Fibroblast of the aortic adventitia (primary cell): ENCODE measurements around the gene TMEM81. TPM values are rescaled to one million over a fixed set of nuclear protein-coding genes. Genes with fewer than 3 reads are reported as not detected.

Experiments
- DNase-seq: peaks from one replicate; pipeline ENCODE4 v3.0.0-alpha.2; 2010; ENCODE audit warnings: low read depth
- H3K4me3 ChIP-seq: 2 replicates; pipeline ENCODE4 v1.5.1; 2011; ENCODE audit warnings: low read depth, mild to moderate bottlenecking, control low read depth, low read length, moderate library complexity
- CTCF ChIP-seq: IDR thresholded peaks from 2 replicates; pipeline ENCODE4 v1.5.1; 2011; ENCODE audit warnings: mild to moderate bottlenecking, low read length, control low read depth, inconsistent platforms; ENCODE audit not compliant: insufficient read depth
- total RNA-seq: library from RNA; depleted of rRNA; stranded (reverse); fragments of >200 nt; gene quantifications from 2 replicates; pipeline ENCODE4 v1.2.3, GENCODE V29; 2012; ENCODE audit warnings: low replicate concordance

TMEM81 gene
- total RNA-seq, 1 donor = 2.0 TPM

- no peak for DNase-seq
- TF ChIP-seq CTCF = no peak
- H3K4me3 ChIP-seq = no peak overlapping the region
Observed at GRCh38 chr1:205064301-205064700, 20.0 kb downstream of the TMEM81 start.

GRCh38 chr1:205062895-205063294 lies 21.4 kb downstream of the TMEM81 start:
- TF ChIP-seq CTCF = no peak
- no peak for DNase-seq
- no peak overlapping the region for H3K4me3 ChIP-seq

DNA sequence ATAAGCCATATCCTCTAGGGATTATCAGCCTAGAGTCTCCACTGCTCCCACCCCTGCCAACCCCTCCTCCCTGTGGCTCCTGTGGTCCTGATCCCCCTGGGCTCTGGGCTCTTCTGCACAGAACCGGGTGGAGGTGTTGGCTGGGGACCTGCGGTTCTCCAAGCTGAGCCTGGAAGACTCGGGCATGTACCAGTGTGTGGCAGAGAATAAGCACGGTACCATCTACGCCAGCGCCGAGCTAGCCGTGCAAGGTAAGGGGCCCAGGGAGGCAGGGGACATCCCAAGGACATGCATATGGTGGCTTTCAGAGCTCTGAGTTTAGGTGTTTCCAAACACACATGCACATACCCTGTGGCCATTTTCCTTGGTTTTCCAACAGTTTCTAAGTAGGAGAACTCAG lies 21.9 kb downstream of the TMEM81 start:
- no peak for DNase-seq
- no peak overlapping the region for H3K4me3 ChIP-seq
- no peak for TF ChIP-seq CTCF

DNA sequence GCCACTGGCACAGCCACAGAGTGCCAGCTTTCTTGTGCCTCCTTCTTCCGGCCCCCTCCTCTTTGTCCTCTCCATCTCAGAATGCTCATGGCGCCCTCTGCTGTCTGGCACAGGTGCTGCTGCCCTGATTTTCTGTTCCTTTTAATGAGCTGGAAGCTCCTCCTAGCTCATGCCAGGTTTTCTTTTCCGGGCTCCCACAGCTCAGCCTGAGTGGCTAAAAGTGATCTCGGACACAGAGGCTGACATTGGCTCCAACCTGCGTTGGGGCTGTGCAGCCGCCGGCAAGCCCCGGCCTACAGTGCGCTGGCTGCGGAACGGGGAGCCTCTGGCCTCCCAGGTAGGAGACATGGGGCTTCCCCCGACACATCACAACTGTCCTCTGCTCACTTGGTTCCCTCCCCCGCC lies 22.6 kb downstream of the TMEM81 start:
- TF ChIP-seq CTCF = peak; percentile 93
- H3K4me3 ChIP-seq = no peak overlapping the region
- DNase-seq = peak; percentile 66

DNA sequence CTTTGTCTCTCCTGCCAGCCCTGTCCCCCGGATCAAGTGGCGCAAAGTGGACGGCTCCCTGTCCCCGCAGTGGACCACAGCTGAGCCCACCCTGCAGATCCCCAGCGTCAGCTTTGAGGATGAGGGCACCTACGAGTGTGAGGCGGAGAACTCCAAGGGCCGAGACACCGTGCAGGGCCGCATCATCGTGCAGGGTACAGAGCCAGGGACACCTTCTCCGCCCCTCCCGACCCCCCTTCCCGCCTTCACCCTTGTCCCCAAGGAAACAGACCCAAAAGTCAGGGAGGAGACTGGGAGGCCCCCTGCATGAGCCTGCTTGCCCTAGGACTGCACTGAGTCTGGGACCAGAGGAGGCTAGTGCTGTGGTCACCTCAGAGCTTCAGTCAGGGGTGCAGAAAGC lies 23.0 kb downstream of the TMEM81 start:
- no peak for DNase-seq
- no peak overlapping the region for H3K4me3 ChIP-seq
- no peak for TF ChIP-seq CTCF

DNA sequence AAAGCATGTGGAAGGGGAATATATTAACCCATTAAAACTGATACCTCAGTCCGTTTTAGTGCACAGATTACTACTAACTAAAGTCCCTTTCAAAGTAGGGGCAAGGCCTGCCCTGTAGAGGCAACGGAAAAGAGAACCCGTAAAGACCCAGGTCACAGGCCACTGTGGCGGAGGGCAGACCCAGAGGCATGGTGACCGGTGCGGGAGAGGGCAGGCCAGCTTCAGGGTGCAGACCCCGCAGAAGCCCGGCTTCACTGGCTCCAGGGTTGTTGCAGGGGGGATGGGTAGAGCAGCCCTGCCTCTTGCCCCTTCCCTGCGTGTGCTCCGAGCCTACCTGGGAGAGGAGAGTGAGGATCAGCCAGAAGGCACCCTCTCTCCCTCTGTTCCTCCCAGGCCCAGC lies 23.5 kb downstream of the TMEM81 start:
- DNase-seq = no peak
- no peak overlapping the region for H3K4me3 ChIP-seq
- TF ChIP-seq CTCF = no peak

GRCh38 chr1:205059660-205060059 lies 24.6 kb downstream of the TMEM81 start:
- TF ChIP-seq CTCF = no peak
- no peak for DNase-seq

More at GRCh38 chr1:205059660-205060059, 24.6 kb downstream of the TMEM81 start:
- H3K4me3 ChIP-seq = no peak overlapping the region
